K562 (cell line): Measurements from ENCODE around the gene ARHGAP23. TPM values are rescaled to one million over a fixed set of nuclear protein-coding genes. Genes with fewer than 3 reads are reported as not detected.

Source experiments
- ATAC-seq: fragments of 200-7000 bp; cut with Tn5 transposase; 3 replicates; pipeline ENCODE4 v1.9.1; 2020; ENCODE audit warnings: moderate library complexity
- BruUV-seq: library from RNA; stranded (reverse); fragments of 400-500 nt; replicated peaks from 2 replicates; lab custom pipeline; 2021; lab: Mats Ljungman, UMichigan
- CTCF ChIA-PET: fragments of 300-600 bp; formaldehyde crosslinking; extraction: SDS; loops from one replicate; lab custom pipeline; 2021; ENCODE audit warnings: low intra/inter-chr PET ratio; lab: Yijun Ruan, JAX
- POLR2A ChIA-PET: fragments of 300-600, 350-650 bp; sonication (Branson Sonifier 250); formaldehyde crosslinking; extraction: SDS; loops from one replicate; lab custom pipeline; 2021; ENCODE audit warnings: antibody characterized with exemption, inconsistent platforms; lab: Yijun Ruan, JAX
- DNase-seq, 4 experiments: peaks; one replicate each; pipeline versions ENCODE4 v3.0.0 to v3.0.0-alpha.2; 2011 to 2018; ENCODE audit warnings: low spot score in 3 of 4, mixed read lengths in 3 of 4; ENCODE audit errors: extremely low read depth in 1 of 4
- FAIRE-seq: peaks from 2 replicates; lab custom pipeline; 2011; peaks lifted over from hg19 to GRCh38; lab: Jason Lieb, UNC
- H2AFZ ChIP-seq: 2 replicates; pipeline ENCODE4 v1.6.0; 2011; ENCODE audit warnings: low read depth, low read length, control low read depth, inconsistent platforms
- H3K27ac ChIP-seq: fragments of 200-600 bp; 3 replicates; pipeline ENCODE4 v1.8.0; 2011; ENCODE audit warnings: low read depth, mild to moderate bottlenecking, control low read depth, inconsistent platforms, low read length, moderate library complexity, mixed read lengths; ENCODE audit errors: extremely low read depth
- H3K27me3 ChIP-seq, 2 experiments: fragments of 300-600 bp in 1 of 2; 2 replicates in 1 of 2; 3 replicates in 1 of 2; pipeline versions ENCODE4 v1.6.0 to v1.8.0; 2011; ENCODE audit warnings: inconsistent platforms in 2 of 2, low read length in 2 of 2, mild to moderate bottlenecking in 1 of 2, mixed read lengths in 1 of 2, moderate library complexity in 1 of 2; ENCODE audit not compliant: control insufficient read depth in 2 of 2, insufficient read depth in 2 of 2
- H3K36me3 ChIP-seq: fragments of 300-600 bp; 3 replicates; pipeline ENCODE4 v1.8.0; 2011; ENCODE audit warnings: mild to moderate bottlenecking, low read length, inconsistent platforms; ENCODE audit not compliant: control insufficient read depth, insufficient read depth
- H3K4me1 ChIP-seq, 2 experiments: fragments of 200-600 bp in 1 of 2; replicated peaks in 1 of 2; 2 replicates in 1 of 2; 3 replicates in 1 of 2; pipeline versions ENCODE4 v1.5.1 to v1.8.0; 2011; ENCODE audit warnings: inconsistent platforms in 2 of 2, low read length in 2 of 2, mild to moderate bottlenecking in 1 of 2, mixed read lengths in 1 of 2, moderate library complexity in 1 of 2; ENCODE audit not compliant: control insufficient read depth in 2 of 2, insufficient read depth in 2 of 2
- H3K4me2 ChIP-seq: 2 replicates; pipeline ENCODE4 v1.6.1; 2011; ENCODE audit warnings: low read length, control low read depth, inconsistent platforms, mixed read lengths; ENCODE audit not compliant: insufficient read depth
- H3K4me3 ChIP-seq: fragments of 200-600 bp; sonication (generic), shearing (Covaris generic); 2 replicates; pipeline ENCODE4 v1.5.1; 2016; ENCODE audit warnings: control low read depth, inconsistent platforms
- H3K79me2 ChIP-seq: fragments of 200-600 bp; 3 replicates; pipeline ENCODE4 v1.8.0; 2011; ENCODE audit warnings: low read length, inconsistent platforms; ENCODE audit not compliant: control insufficient read depth, insufficient read depth
- H3K9ac ChIP-seq, 2 experiments: 2 replicates each; pipeline versions ENCODE4 v1.6.0 to v1.6.1; 2011; ENCODE audit warnings: low read depth in 2 of 2, low read length in 2 of 2, control low read depth in 1 of 2, inconsistent platforms in 1 of 2, mild to moderate bottlenecking in 1 of 2, mixed read lengths in 1 of 2; ENCODE audit not compliant: insufficient read depth in 1 of 2
- H3K9me1 ChIP-seq: one replicate; pipeline ENCODE4 v1.6.0; 2011; ENCODE audit warnings: inconsistent platforms, mild to moderate bottlenecking, low read length, moderate library complexity; ENCODE audit not compliant: control insufficient read depth, insufficient read depth
- H3K9me3 ChIP-seq: replicated peaks from 2 replicates; pipeline ENCODE4 v1.5.1; 2011; ENCODE audit warnings: low read depth, low read length, inconsistent platforms; ENCODE audit not compliant: control insufficient read depth, insufficient read depth
- H4K20me1 ChIP-seq: replicated peaks from 2 replicates; pipeline ENCODE4 v1.6.1; 2011; ENCODE audit warnings: low read length, inconsistent platforms, mixed read lengths; ENCODE audit not compliant: control insufficient read depth, insufficient read depth
- CREB1 ChIP-seq, 2 experiments: sonication (generic) in 1 of 2; formaldehyde crosslinking in 1 of 2; IDR thresholded peaks; 2 replicates each; pipeline versions ENCODE4 v1.6.1 to v1.8.0; 2012 to 2022; ENCODE audit warnings: inconsistent platforms in 1 of 2, mild to moderate bottlenecking in 1 of 2, missing genetic modification reagents in 1 of 2, moderate library complexity in 1 of 2
- CREM ChIP-seq: IDR thresholded peaks from 2 replicates; pipeline ENCODE4 v1.6.1; 2014; ENCODE audit warnings: antibody characterized with exemption, low read depth
- EGR1 ChIP-seq: fragments of 450-650 bp; conservative IDR thresholded peaks from 2 replicates; pipeline ENCODE4 v1.6.1; 2017; ENCODE audit warnings: mild to moderate bottlenecking
- ESRRB ChIP-seq: fragments of 250-450 bp; sonication (Bioruptor Pico); IDR thresholded peaks from 2 replicates; pipeline ENCODE4 v1.5.0; 2020; ENCODE audit warnings: mild to moderate bottlenecking, moderate library complexity, borderline replicate concordance
- GTF2F1 ChIP-seq: IDR thresholded peaks from 2 replicates; pipeline ENCODE4 v1.6.1; 2011; ENCODE audit warnings: low read depth, low read length, improper control_type of control experiment
- MLLT1 ChIP-seq, 2 experiments: fragments of 450-650 bp; IDR thresholded peaks; 2 replicates each; pipeline ENCODE4 v1.6.1; 2016
- NFIC ChIP-seq: fragments of 450-650 bp; IDR thresholded peaks from 2 replicates; pipeline ENCODE4 v1.6.1; 2017; ENCODE audit warnings: mild to moderate bottlenecking, inconsistent platforms
- PCBP1 ChIP-seq: fragments of 200-400 bp; formaldehyde crosslinking; IDR thresholded peaks from 2 replicates; pipeline ENCODE4 v1.6.1; 2018; ENCODE audit warnings: mild to moderate bottlenecking, low read depth, low read length; ENCODE audit not compliant: poor library complexity, severe bottlenecking
- POLR2G ChIP-seq: fragments of 200-400 bp; formaldehyde crosslinking; IDR thresholded peaks from 2 replicates; pipeline ENCODE4 v1.6.1; 2017; ENCODE audit warnings: low read depth, mild to moderate bottlenecking, antibody characterized with exemption, low read length, moderate library complexity
- SETDB1 ChIP-seq: IDR thresholded peaks from one replicate; pipeline ENCODE4 v1.6.1; 2012; ENCODE audit warnings: low read length, control low read depth, inconsistent platforms
- TEAD1 ChIP-seq, 2 experiments: fragments of 450-650 bp in 1 of 2; sonication (generic) in 1 of 2; formaldehyde crosslinking; IDR thresholded peaks; 2 replicates each; pipeline versions ENCODE4 v1.4.0 to v1.8.0; 2020 to 2022; ENCODE audit warnings: mild to moderate bottlenecking in 2 of 2, missing genetic modification reagents in 1 of 2
- TEAD4 ChIP-seq, 2 experiments: sonication (generic) in 1 of 2; formaldehyde crosslinking in 1 of 2; IDR thresholded peaks; 2 replicates each; pipeline versions ENCODE4 v1.6.1 to v1.8.0; 2012 to 2022; ENCODE audit warnings: borderline replicate concordance in 1 of 2, inconsistent platforms in 1 of 2, low read length in 1 of 2, mild to moderate bottlenecking in 1 of 2, missing genetic modification reagents in 1 of 2
- TFE3 ChIP-seq: fragments of 450-650 bp; formaldehyde crosslinking; IDR thresholded peaks from 2 replicates; pipeline ENCODE4 v1.4.0; 2020; ENCODE audit warnings: mild to moderate bottlenecking, mixed read lengths
- WGBS: fragments of 100-300 bp; shearing (Covaris generic); methylation state at CpG from one replicate; pipeline ENCODE4 v1.1.6; 2016; ENCODE audit warnings: low coverage, mixed read lengths; ENCODE audit not compliant: insufficient coverage; ENCODE audit errors: missing lambda C conversion rate; 5-methylcytosine and 5-hydroxymethylcytosine counted together
- in situ Hi-C: fragments of 300-500 bp; cut with MboI; formaldehyde crosslinking; loops from 4 replicates; pipeline ENCODE4 v1.15.0; 2018; ENCODE audit warnings: inconsistent platforms, mixed read lengths
- intact Hi-C: fragments of 100-400 bp; cut with micrococcal nuclease; formaldehyde crosslinking; loops from 2 replicates; pipeline ENCODE4 v1.14.2; 2022
- polyA plus RNA-seq, 8 experiments: library from polyadenylated mRNA; depleted of rRNA in 4 of 8; stranded (reverse) in 5 of 8; unstranded in 3 of 8; fragments of >200 nt; fragmentation: Nextera tagmentation in 2 of 8; fragmentation: Illumina TruSeq in 1 of 8; extraction: Ambion mirVana in 2 of 8; extraction: Trizol in 1 of 8; gene quantifications; 2 replicates each; pipeline versions ENCODE4 v1.2.1 to v1.2.3, GENCODE V29; 2011 to 2014; ENCODE audit warnings: inconsistent platforms in 1 of 8, missing spikeins in 1 of 8
- total RNA-seq, 7 experiments: library from RNA; depleted of rRNA in 6 of 7; stranded (reverse); fragments of >200 nt in 6 of 7; fragmentation: Illumina TruSeq in 2 of 7; extraction: Trizol in 2 of 7; gene quantifications; 2 replicates each; pipeline versions ENCODE4 v1.2.1 to v1.2.3, GENCODE V29; 2011 to 2021; ENCODE audit warnings: low replicate concordance in 1 of 7
- TF ChIP-seq, protein P1 (sequence below): fragments of 250-450 bp; sonication (Bioruptor Pico); IDR thresholded peaks from 2 replicates; pipeline ENCODE4 v1.4.0; 2020; ENCODE audit warnings: mild to moderate bottlenecking, moderate library complexity, borderline replicate concordance

ARHGAP23 gene
- total and polyA plus RNA-seq, 9 of the 15 experiments (the other 6 are each of a cell fraction or from before 2014, with no cell fraction given): 0.01 to 2.7 (median 0.70) TPM

- peak overlapping the region; percentile 21; the same call in 1 of the 2 replicates for H2AFZ ChIP-seq
- H3K36me3 ChIP-seq: no peaks in the 10 kb centered on the region
- peaks cover 0 to 28% of the 10 kb centered on the region in 2 experiments; a peak in 2 of 5 replicates for H3K27me3 ChIP-seq
- ChIA-PET CTCF (no interaction called here), POLR2A (interaction anchor here (0.6 kb wide), 1 partner anchor 315 kb away, joined by 3 read pairs; no protein-coding TSS in a partner anchor)
- H3K4me3 ChIP-seq: peak overlapping the region; percentile 12; the same call in 1 of the 2 replicates
- H3K27ac ChIP-seq: no peak overlapping the region
- H3K9me1 ChIP-seq: no peaks in the 10 kb centered on the region
- BruUV-seq: no TSS peak
- 0 out of 2 replicates have a peak, but pooled peaks cover 2% of the 10 kb centered on the region for H4K20me1 ChIP-seq
- intact Hi-C loops (no loop called here), in situ Hi-C loops (no loop called here)
- FAIRE-seq (no peak), ATAC-seq (peak; percentile 89), DNase-seq (peak; percentile 73 to 90 (median 84))
- H3K9me3 ChIP-seq: no peaks in the 10 kb centered on the region
- H3K79me2 ChIP-seq: no peaks in the 10 kb centered on the region
- H3K4me2 ChIP-seq: peak overlapping the region; percentile 59
- peak overlapping the region in 1 of 2 experiments; percentile 78; a peak in 2 of 4 replicates for H3K9ac ChIP-seq
- H3K4me1 ChIP-seq: peaks cover 20 to 64% of the 10 kb centered on the region in 2 experiments; a peak in 4 of 5 replicates
- WGBS: 3% methylated on average over 11 of the region's 28 CpGs
- peak; percentile 34 for TF ChIP-seq PCBP1
- peak; percentile 37; the same call in 1 of the 2 replicates for TF ChIP-seq NFIC
- TF ChIP-seq SETDB1: no peak
- 0 out of 2 replicates have a peak, but pooled peaks have one; percentile 27 for TF ChIP-seq POLR2G
- peak in 1 of 2 experiments; percentile 50; a peak in 1 of 4 replicates for TF ChIP-seq MLLT1 (IDR thresholded peaks at IDR 0.05)
- no peak for TF ChIP-seq ESRRB (CRISPR knock-in tag)
- TF ChIP-seq CREM: peak; percentile 79
- TF ChIP-seq TEAD4 (IDR thresholded peaks at IDR 0.05; ENCODE audit: low read length): peak; percentile 24; the same call in 1 of the 2 replicates
- TF ChIP-seq TEAD4 (CRISPR knock-in tag; IDR thresholded peaks at IDR 0.05; ENCODE audit: borderline replicate concordance): no peak
- TF ChIP-seq TFE3 (CRISPR knock-in tag): no peak
- peak; percentile 71; the same call in 1 of the 2 replicates for TF ChIP-seq CREB1 (IDR thresholded peaks at IDR 0.05)
- TF ChIP-seq CREB1 (CRISPR knock-in tag; IDR thresholded peaks at IDR 0.05): no peak
- TF ChIP-seq, protein P1, sequence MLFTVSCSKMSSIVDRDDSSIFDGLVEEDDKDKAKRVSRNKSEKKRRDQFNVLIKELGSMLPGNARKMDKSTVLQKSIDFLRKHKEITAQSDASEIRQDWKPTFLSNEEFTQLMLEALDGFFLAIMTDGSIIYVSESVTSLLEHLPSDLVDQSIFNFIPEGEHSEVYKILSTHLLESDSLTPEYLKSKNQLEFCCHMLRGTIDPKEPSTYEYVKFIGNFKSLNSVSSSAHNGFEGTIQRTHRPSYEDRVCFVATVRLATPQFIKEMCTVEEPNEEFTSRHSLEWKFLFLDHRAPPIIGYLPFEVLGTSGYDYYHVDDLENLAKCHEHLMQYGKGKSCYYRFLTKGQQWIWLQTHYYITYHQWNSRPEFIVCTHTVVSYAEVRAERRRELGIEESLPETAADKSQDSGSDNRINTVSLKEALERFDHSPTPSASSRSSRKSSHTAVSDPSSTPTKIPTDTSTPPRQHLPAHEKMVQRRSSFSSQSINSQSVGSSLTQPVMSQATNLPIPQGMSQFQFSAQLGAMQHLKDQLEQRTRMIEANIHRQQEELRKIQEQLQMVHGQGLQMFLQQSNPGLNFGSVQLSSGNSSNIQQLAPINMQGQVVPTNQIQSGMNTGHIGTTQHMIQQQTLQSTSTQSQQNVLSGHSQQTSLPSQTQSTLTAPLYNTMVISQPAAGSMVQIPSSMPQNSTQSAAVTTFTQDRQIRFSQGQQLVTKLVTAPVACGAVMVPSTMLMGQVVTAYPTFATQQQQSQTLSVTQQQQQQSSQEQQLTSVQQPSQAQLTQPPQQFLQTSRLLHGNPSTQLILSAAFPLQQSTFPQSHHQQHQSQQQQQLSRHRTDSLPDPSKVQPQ (CRISPR knock-in tag): no peak
- TF ChIP-seq EGR1: peak; percentile 66
- TF ChIP-seq GTF2F1: no peak
- peak in 1 of 2 experiments; percentile 87; a peak in 1 of 4 replicates for TF ChIP-seq TEAD1 (CRISPR knock-in tag; IDR thresholded peaks at IDR 0.05)
These were observed 36.6 kb downstream of the ARHGAP23 start for GRCh38 chr17:38464723-38465390.
